MM.1S (cell line): ENCODE data around the gene KIAA0513.

Experiments
- CTCF ChIP-seq: fragments of 300-600 bp; sonication (generic); IDR thresholded peaks from 2 replicates; pipeline ENCODE4 v1.5.1; 2016; ENCODE audit warnings: antibody characterized with exemption, low read length, mixed read lengths
- EZH2 ChIP-seq: fragments of 300-600 bp; sonication (generic); optimal IDR thresholded peaks from 2 replicates; pipeline ENCODE3; 2017; ENCODE audit warnings: low read depth, mild to moderate bottlenecking, antibody characterized with exemption, low read length, mixed read lengths

GRCh38 chr16:85078952-85079351 lies 51.4 kb downstream of the KIAA0513 start:
- no peak for TF ChIP-seq CTCF
- TF ChIP-seq EZH2, result no peak
